SK-N-SH treated with all-trans-retinoic acid at 6 μM for 48 hours (cell line): ENCODE results near the gene LRRC18.

ENCODE experiments used
- ATAC-seq: fragments of 200-7000 bp; cut with Tn5 transposase; 3 replicates; pipeline ENCODE4 v1.9.1; 2020; ENCODE audit warnings: mild to moderate bottlenecking, moderate library complexity
- ARNTL ChIP-seq: fragments of 450-650 bp; formaldehyde crosslinking; IDR thresholded peaks from 2 replicates; pipeline ENCODE4 v1.5.0; 2020; ENCODE audit warnings: low read depth, mild to moderate bottlenecking, moderate library complexity, borderline replicate concordance
- CSDC2 ChIP-seq: fragments of 250-450 bp; sonication (Bioruptor Pico); IDR thresholded peaks from 2 replicates; pipeline ENCODE4 v1.5.0; 2020; ENCODE audit warnings: mild to moderate bottlenecking, moderate library complexity
- ESRRG ChIP-seq: fragments of 250-450 bp; sonication (Bioruptor Pico); IDR thresholded peaks from 2 replicates; pipeline ENCODE4 v1.6.1; 2021; ENCODE audit warnings: mild to moderate bottlenecking
- GLIS3 ChIP-seq: fragments of 250-450 bp; sonication (Bioruptor Pico); IDR thresholded peaks from 2 replicates; pipeline ENCODE4 v1.5.0; 2020; ENCODE audit warnings: mild to moderate bottlenecking, moderate library complexity
- ISL1 ChIP-seq: fragments of 250-450 bp; sonication (Bioruptor Pico); IDR thresholded peaks from 2 replicates; pipeline ENCODE4 v2.1.2; 2022; ENCODE audit warnings: mild to moderate bottlenecking, moderate library complexity
- OSR1 ChIP-seq: fragments of 250-450 bp; sonication (Bioruptor Pico); IDR thresholded peaks from 2 replicates; pipeline ENCODE4 v1.8.0; 2022; ENCODE audit warnings: moderate library complexity, mild to moderate bottlenecking, inconsistent platforms
- PPARA ChIP-seq: fragments of 250-450 bp; sonication (Bioruptor Pico); IDR thresholded peaks from 2 replicates; pipeline ENCODE4 v1.5.0; 2020; ENCODE audit warnings: mild to moderate bottlenecking, borderline replicate concordance
- RARB ChIP-seq: fragments of 250-450 bp; sonication (Bioruptor Pico); IDR thresholded peaks from 2 replicates; pipeline ENCODE4 v1.8.0; 2021; ENCODE audit warnings: mild to moderate bottlenecking, moderate library complexity
- SNAI2 ChIP-seq: fragments of 250-450 bp; sonication (Bioruptor Pico); IDR thresholded peaks from 2 replicates; pipeline ENCODE4 v1.5.0; 2020; ENCODE audit warnings: mild to moderate bottlenecking, moderate library complexity
- TCF4 ChIP-seq: fragments of 250-450 bp; sonication (Bioruptor Pico); IDR thresholded peaks from 2 replicates; pipeline ENCODE4 v1.8.0; 2021; ENCODE audit warnings: mild to moderate bottlenecking, moderate library complexity, borderline replicate concordance
- TOX ChIP-seq: fragments of 250-450 bp; sonication (Bioruptor Pico); IDR thresholded peaks from 2 replicates; pipeline ENCODE4 v1.8.0; 2021; ENCODE audit warnings: mild to moderate bottlenecking, moderate library complexity, borderline replicate concordance
- ZC3H10 ChIP-seq: fragments of 250-450 bp; sonication (Bioruptor Pico); IDR thresholded peaks from 2 replicates; pipeline ENCODE4 v1.5.1; 2021; ENCODE audit warnings: mild to moderate bottlenecking, moderate library complexity
- ZFP3 ChIP-seq: fragments of 250-450 bp; sonication (Bioruptor Pico); IDR thresholded peaks from 2 replicates; pipeline ENCODE4 v1.5.0; 2020; ENCODE audit warnings: mild to moderate bottlenecking, moderate library complexity
- ZFP30 ChIP-seq: fragments of 450-650 bp; formaldehyde crosslinking; IDR thresholded peaks from 2 replicates; pipeline ENCODE4 v1.5.0; 2022; ENCODE audit warnings: mild to moderate bottlenecking, moderate library complexity
- ZNF565 ChIP-seq: fragments of 450-650 bp; formaldehyde crosslinking; conservative IDR thresholded peaks from 2 replicates; pipeline ENCODE4 v1.5.0; 2020; ENCODE audit warnings: low read depth, mild to moderate bottlenecking, moderate library complexity
- ZNF70 ChIP-seq: fragments of 450-650 bp; formaldehyde crosslinking; IDR thresholded peaks from 2 replicates; pipeline ENCODE4 v1.5.0; 2020; ENCODE audit warnings: mild to moderate bottlenecking, moderate library complexity
- ZNF8 ChIP-seq: fragments of 450-650 bp; formaldehyde crosslinking; IDR thresholded peaks from 2 replicates; pipeline ENCODE4 v1.5.0; 2020; ENCODE audit warnings: mild to moderate bottlenecking, moderate library complexity
- TF ChIP-seq, protein P1 (sequence below): fragments of 250-450 bp; sonication (Bioruptor Pico); IDR thresholded peaks from 2 replicates; pipeline ENCODE4 v1.8.0; 2021; ENCODE audit warnings: low read depth, mild to moderate bottlenecking, moderate library complexity, borderline replicate concordance
- TF ChIP-seq, protein P2 (sequence below): fragments of 250-450 bp; sonication (Bioruptor Pico); IDR thresholded peaks from 2 replicates; pipeline ENCODE4 v1.5.0; 2020; ENCODE audit warnings: mild to moderate bottlenecking, moderate library complexity
- TF ChIP-seq, protein P3 (sequence below): fragments of 250-450 bp; sonication (Bioruptor Pico); IDR thresholded peaks from 2 replicates; pipeline ENCODE4 v1.5.1; 2021; ENCODE audit warnings: mild to moderate bottlenecking, moderate library complexity
- TF ChIP-seq, protein P4 (sequence below): fragments of 250-450 bp; sonication (Bioruptor Pico); IDR thresholded peaks from 2 replicates; pipeline ENCODE4 v1.5.1; 2020; ENCODE audit warnings: low read depth, mild to moderate bottlenecking, moderate library complexity

Gene LRRC18

DNA sequence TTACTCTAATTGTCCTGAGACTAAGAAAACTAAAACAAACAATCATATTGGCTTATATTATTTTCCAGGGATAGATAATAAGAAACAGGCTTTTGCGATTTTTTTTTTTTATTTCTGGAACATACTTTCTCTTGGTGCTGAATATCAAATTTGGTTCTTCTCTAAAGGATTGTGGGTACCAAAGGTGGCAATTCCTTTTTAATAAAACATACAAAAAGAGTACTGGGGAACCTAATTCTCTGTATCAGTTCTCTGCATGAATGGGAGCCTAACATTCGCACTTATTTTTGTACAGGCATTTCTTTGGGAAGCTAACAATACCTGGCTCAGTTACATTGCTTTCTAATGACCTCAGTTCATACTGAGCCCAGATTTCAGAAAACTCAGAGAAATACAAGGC, 32.8 kb downstream of the LRRC18 start (continued):
- TF ChIP-seq, protein P1, sequence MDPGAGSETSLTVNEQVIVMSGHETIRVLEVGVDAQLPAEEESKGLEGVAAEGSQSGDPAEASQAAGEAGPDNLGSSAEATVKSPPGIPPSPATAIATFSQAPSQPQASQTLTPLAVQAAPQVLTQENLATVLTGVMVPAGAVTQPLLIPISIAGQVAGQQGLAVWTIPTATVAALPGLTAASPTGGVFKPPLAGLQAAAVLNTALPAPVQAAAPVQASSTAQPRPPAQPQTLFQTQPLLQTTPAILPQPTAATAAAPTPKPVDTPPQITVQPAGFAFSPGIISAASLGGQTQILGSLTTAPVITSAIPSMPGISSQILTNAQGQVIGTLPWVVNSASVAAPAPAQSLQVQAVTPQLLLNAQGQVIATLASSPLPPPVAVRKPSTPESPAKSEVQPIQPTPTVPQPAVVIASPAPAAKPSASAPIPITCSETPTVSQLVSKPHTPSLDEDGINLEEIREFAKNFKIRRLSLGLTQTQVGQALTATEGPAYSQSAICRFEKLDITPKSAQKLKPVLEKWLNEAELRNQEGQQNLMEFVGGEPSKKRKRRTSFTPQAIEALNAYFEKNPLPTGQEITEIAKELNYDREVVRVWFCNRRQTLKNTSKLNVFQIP = no peak
- TF ChIP-seq SNAI2 (CRISPR knock-in tag) (no peak), ISL1 (CRISPR knock-in tag) (no peak), CSDC2 (CRISPR knock-in tag) (no peak)

DNA sequence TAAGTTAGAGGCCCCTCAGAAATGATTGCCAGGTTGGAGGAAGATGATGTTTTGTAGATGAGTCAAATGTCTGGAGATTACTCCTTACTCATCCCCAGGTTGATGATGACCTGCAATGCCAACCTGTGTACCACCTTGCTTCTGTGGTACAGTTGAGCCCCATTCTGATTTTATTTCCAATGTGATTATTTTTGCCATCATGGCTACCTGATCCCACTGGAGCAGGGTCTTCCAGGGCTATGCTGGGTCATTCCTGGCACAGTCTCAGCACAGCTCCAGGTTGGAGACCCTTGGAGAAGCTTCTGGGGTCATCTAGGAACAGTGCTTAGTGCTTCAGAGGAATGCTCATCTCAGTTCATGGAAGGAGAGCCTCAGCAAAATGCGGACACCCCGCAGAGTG, 34.3 kb downstream of the LRRC18 start:
- TF ChIP-seq ZNF565 (no peak), ARNTL (CRISPR knock-in tag) (no peak), SNAI2 (CRISPR knock-in tag) (no peak), GLIS3 (no peak), RARB (CRISPR knock-in tag) (no peak), ZNF8 (CRISPR knock-in tag) (no peak)
- no peak for ATAC-seq

DNA sequence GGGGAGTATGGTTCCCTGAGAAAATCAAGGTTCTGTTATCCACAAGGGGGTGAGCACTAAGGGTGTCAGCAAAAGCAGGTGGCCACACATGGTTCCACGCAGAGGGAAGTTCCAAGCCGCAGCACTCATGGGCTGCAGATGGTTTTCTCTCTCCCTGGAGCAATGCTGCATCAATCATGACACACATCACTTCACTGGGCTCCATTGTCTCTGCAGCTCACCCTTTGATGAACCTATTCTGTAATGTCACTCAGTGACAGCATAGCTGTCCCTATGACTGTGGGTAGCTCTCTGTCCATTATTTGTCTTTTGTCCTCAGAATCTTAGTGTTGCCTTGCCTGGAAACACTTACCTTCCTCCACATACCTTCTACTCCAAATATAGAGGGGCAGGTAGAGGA, 34.8 kb downstream of the LRRC18 start:
- ATAC-seq = no peak
- no peak for TF ChIP-seq ZNF565
- TF ChIP-seq ZFP3 (CRISPR knock-in tag) = no peak
- TF ChIP-seq PPARA (CRISPR knock-in tag) = no peak
- TF ChIP-seq OSR1 = no peak
- no peak for TF ChIP-seq ZNF70 (CRISPR knock-in tag)
- no peak for TF ChIP-seq TOX (CRISPR knock-in tag)
- TF ChIP-seq ARNTL (CRISPR knock-in tag) = no peak
- no peak for TF ChIP-seq ZFP30 (CRISPR knock-in tag)
- no peak for TF ChIP-seq ZC3H10 (CRISPR knock-in tag)
- no peak for TF ChIP-seq TCF4
- TF ChIP-seq, protein P2, sequence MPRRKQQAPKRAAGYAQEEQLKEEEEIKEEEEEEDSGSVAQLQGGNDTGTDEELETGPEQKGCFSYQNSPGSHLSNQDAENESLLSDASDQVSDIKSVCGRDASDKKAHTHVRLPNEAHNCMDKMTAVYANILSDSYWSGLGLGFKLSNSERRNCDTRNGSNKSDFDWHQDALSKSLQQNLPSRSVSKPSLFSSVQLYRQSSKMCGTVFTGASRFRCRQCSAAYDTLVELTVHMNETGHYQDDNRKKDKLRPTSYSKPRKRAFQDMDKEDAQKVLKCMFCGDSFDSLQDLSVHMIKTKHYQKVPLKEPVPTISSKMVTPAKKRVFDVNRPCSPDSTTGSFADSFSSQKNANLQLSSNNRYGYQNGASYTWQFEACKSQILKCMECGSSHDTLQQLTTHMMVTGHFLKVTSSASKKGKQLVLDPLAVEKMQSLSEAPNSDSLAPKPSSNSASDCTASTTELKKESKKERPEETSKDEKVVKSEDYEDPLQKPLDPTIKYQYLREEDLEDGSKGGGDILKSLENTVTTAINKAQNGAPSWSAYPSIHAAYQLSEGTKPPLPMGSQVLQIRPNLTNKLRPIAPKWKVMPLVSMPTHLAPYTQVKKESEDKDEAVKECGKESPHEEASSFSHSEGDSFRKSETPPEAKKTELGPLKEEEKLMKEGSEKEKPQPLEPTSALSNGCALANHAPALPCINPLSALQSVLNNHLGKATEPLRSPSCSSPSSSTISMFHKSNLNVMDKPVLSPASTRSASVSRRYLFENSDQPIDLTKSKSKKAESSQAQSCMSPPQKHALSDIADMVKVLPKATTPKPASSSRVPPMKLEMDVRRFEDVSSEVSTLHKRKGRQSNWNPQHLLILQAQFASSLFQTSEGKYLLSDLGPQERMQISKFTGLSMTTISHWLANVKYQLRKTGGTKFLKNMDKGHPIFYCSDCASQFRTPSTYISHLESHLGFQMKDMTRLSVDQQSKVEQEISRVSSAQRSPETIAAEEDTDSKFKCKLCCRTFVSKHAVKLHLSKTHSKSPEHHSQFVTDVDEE (CRISPR knock-in tag) = no peak
- no peak for TF ChIP-seq GLIS3
- TF ChIP-seq SNAI2 (CRISPR knock-in tag) = no peak
- TF ChIP-seq ISL1 (CRISPR knock-in tag) = no peak
- TF ChIP-seq RARB (CRISPR knock-in tag) = no peak
- no peak for TF ChIP-seq ESRRG (CRISPR knock-in tag)
- TF ChIP-seq, protein P3, sequence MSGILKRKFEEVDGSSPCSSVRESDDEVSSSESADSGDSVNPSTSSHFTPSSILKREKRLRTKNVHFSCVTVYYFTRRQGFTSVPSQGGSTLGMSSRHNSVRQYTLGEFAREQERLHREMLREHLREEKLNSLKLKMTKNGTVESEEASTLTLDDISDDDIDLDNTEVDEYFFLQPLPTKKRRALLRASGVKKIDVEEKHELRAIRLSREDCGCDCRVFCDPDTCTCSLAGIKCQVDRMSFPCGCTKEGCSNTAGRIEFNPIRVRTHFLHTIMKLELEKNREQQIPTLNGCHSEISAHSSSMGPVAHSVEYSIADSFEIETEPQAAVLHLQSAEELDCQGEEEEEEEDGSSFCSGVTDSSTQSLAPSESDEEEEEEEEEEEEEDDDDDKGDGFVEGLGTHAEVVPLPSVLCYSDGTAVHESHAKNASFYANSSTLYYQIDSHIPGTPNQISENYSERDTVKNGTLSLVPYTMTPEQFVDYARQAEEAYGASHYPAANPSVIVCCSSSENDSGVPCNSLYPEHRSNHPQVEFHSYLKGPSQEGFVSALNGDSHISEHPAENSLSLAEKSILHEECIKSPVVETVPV (CRISPR knock-in tag) = no peak

DNA sequence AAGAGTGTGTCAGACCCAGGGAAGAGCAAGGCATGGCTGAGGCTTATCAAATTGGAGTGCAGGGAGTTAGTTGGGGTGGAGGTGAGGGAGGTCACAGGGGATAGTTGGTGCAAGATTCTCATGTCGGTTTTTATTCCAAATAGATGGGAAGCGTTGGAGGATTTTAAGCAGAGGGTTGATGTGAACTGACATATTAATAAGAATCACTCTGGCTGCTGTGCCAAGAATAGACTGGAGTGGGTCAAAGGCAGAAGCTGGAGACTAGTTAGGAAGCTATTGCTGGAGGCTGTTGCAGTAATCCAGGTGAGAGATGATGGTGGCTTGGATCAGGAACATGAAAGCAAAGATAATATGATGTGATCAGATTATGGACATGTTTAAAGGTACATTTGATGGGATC, 36.5 kb downstream of the LRRC18 start:
- no peak for TF ChIP-seq CSDC2 (CRISPR knock-in tag)
- TF ChIP-seq OSR1 = no peak
- TF ChIP-seq SNAI2 (CRISPR knock-in tag) = no peak
- TF ChIP-seq ESRRG (CRISPR knock-in tag) = no peak
- TF ChIP-seq, protein P1 = no peak
- TF ChIP-seq ZFP30 (CRISPR knock-in tag) = no peak
- TF ChIP-seq, protein P2 (CRISPR knock-in tag) = no peak
- TF ChIP-seq ZC3H10 (CRISPR knock-in tag) = no peak
- TF ChIP-seq, protein P4, sequence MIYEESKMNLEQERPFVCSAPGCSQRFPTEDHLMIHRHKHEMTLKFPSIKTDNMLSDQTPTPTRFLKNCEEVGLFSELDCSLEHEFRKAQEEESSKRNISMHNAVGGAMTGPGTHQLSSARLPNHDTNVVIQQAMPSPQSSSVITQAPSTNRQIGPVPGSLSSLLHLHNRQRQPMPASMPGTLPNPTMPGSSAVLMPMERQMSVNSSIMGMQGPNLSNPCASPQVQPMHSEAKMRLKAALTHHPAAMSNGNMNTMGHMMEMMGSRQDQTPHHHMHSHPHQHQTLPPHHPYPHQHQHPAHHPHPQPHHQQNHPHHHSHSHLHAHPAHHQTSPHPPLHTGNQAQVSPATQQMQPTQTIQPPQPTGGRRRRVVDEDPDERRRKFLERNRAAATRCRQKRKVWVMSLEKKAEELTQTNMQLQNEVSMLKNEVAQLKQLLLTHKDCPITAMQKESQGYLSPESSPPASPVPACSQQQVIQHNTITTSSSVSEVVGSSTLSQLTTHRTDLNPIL (CRISPR knock-in tag) = no peak
- TF ChIP-seq TCF4 = no peak
- TF ChIP-seq ARNTL (CRISPR knock-in tag) = no peak
- TF ChIP-seq, protein P3 (CRISPR knock-in tag) = no peak
- TF ChIP-seq ISL1 (CRISPR knock-in tag) = no peak
- no peak for TF ChIP-seq ZNF565

More for the DNA sequence above, 36.5 kb downstream of the LRRC18 start:
- no peak for ATAC-seq
